Adrenal gland (tissue), 5 donors: ENCODE measurements around the gene PABPN1.

Experiments
- POLR2A ChIP-seq, 2 donors: fragments of 450-650 bp; IDR thresholded peaks; one replicate each; pipeline ENCODE4 v1.6.1; 2017; ENCODE audit warnings: antibody characterized with exemption in 2 of 2, mild to moderate bottlenecking in 2 of 2, moderate library complexity in 1 of 2
- TF ChIP-seq, protein P1 (sequence below), 6 experiments: fragments of 450-650 bp in 4 of 6; fragments of 200-600 bp in 2 of 6; sonication (generic) in 1 of 6; IDR thresholded peaks; 1 replicate in 5 of 6; 2 replicates in 1 of 6; pipeline versions ENCODE4 v1.5.1 to v1.8.0; 2016 to 2021; ENCODE audit warnings: antibody characterized with exemption in 6 of 6, mild to moderate bottlenecking in 2 of 6, moderate library complexity in 1 of 6
- donor health status: DM: no; HTN: no; CAD: no.

- TF ChIP-seq, protein P1, sequence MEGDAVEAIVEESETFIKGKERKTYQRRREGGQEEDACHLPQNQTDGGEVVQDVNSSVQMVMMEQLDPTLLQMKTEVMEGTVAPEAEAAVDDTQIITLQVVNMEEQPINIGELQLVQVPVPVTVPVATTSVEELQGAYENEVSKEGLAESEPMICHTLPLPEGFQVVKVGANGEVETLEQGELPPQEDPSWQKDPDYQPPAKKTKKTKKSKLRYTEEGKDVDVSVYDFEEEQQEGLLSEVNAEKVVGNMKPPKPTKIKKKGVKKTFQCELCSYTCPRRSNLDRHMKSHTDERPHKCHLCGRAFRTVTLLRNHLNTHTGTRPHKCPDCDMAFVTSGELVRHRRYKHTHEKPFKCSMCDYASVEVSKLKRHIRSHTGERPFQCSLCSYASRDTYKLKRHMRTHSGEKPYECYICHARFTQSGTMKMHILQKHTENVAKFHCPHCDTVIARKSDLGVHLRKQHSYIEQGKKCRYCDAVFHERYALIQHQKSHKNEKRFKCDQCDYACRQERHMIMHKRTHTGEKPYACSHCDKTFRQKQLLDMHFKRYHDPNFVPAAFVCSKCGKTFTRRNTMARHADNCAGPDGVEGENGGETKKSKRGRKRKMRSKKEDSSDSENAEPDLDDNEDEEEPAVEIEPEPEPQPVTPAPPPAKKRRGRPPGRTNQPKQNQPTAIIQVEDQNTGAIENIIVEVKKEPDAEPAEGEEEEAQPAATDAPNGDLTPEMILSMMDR (IDR thresholded peaks at IDR 0.05), result peak; percentile 79 to 91 (median 86)
- TF ChIP-seq POLR2A (IDR thresholded peaks at IDR 0.05), result no peak
Measured at GRCh38 chr14:23327947-23328744, 6.9 kb downstream of the PABPN1 start.
